HepG2 (cell line): ENCODE measurements around the gene DNAJB6. TPM values are rescaled to one million over a fixed set of nuclear protein-coding genes. Genes with fewer than 3 reads are reported as not detected.

Experiments used
- BRCA1 ChIP-seq: sonication (generic); formaldehyde crosslinking; IDR thresholded peaks from 2 replicates; pipeline ENCODE4 v1.4.0; 2020; ENCODE audit warnings: missing genetic modification reagents
- ERF ChIP-seq: IDR thresholded peaks from 2 replicates; pipeline ENCODE4 v1.6.1; 2018; ENCODE audit warnings: missing biosample characterization, missing genetic modification reagents
- FOXP1 ChIP-seq, 2 experiments: fragments of 450-650 bp in 1 of 2; IDR thresholded peaks; 2 replicates each; pipeline ENCODE4 v1.6.1; 2017 to 2018; ENCODE audit warnings: antibody characterized with exemption in 1 of 2
- HDAC2 ChIP-seq: sonication (generic); formaldehyde crosslinking; IDR thresholded peaks from 2 replicates; pipeline ENCODE4 v1.4.0; 2020; ENCODE audit warnings: missing genetic modification reagents
- HNF4G ChIP-seq, 2 experiments: sonication (generic) in 1 of 2; formaldehyde crosslinking in 1 of 2; IDR thresholded peaks; 2 replicates each; pipeline versions ENCODE4 v1.4.0 to v1.6.1; 2011 to 2020; ENCODE audit warnings: borderline replicate concordance in 2 of 2, low read depth in 2 of 2, mild to moderate bottlenecking in 2 of 2, low read length in 1 of 2, missing genetic modification reagents in 1 of 2, moderate library complexity in 1 of 2
- PAF1 ChIP-seq: IDR thresholded peaks from 2 replicates; pipeline ENCODE4 v1.6.1; 2016; ENCODE audit warnings: missing genetic modification reagents, missing compliant biosample characterization
- POLR2A ChIP-seq, 2 experiments: IDR thresholded peaks; 2 replicates each; pipeline ENCODE4 v1.6.1; 2011; ENCODE audit warnings: low read depth in 2 of 2, low read length in 2 of 2, mild to moderate bottlenecking in 1 of 2, moderate library complexity in 1 of 2; ENCODE audit not compliant: insufficient read depth in 1 of 2
- SRSF1 ChIP-seq: fragments of 200-400 bp; formaldehyde crosslinking; optimal IDR thresholded peaks from 2 replicates; pipeline ENCODE3; 2017; ENCODE audit warnings: mild to moderate bottlenecking, low read depth, low read length, moderate library complexity
- SRSF4 ChIP-seq: fragments of 200-400 bp; formaldehyde crosslinking; IDR thresholded peaks from one replicate; pipeline ENCODE4 v1.6.1; 2018; ENCODE audit warnings: mild to moderate bottlenecking, low read depth, low read length, moderate library complexity; ENCODE audit not compliant: poor library complexity, severe bottlenecking
- TARDBP ChIP-seq: sonication (generic); formaldehyde crosslinking; IDR thresholded peaks from 2 replicates; pipeline ENCODE4 v1.8.0; 2022; ENCODE audit warnings: mild to moderate bottlenecking, missing genetic modification reagents
- ZBTB7A ChIP-seq: sonication (generic); formaldehyde crosslinking; IDR thresholded peaks from 2 replicates; pipeline ENCODE4 v1.8.0; 2022; ENCODE audit warnings: mild to moderate bottlenecking, missing genetic modification reagents
- ZNF337 ChIP-seq: sonication (generic); formaldehyde crosslinking; IDR thresholded peaks from 2 replicates; pipeline ENCODE4 v1.5.1; 2020; ENCODE audit warnings: missing genetic modification reagents, low read depth, mild to moderate bottlenecking, borderline replicate concordance
- ZNF510 ChIP-seq: sonication (generic); formaldehyde crosslinking; IDR thresholded peaks from 2 replicates; pipeline ENCODE4 v1.4.0; 2020; ENCODE audit warnings: low read depth, mild to moderate bottlenecking, missing genetic modification reagents
- ZNF543 ChIP-seq: sonication (generic); formaldehyde crosslinking; IDR thresholded peaks from 2 replicates; pipeline ENCODE4 v1.4.0; 2020; ENCODE audit warnings: mild to moderate bottlenecking, missing genetic modification reagents
- ZNF556 ChIP-seq: sonication (generic); formaldehyde crosslinking; IDR thresholded peaks from 2 replicates; pipeline ENCODE4 v1.4.0; 2020; ENCODE audit warnings: mild to moderate bottlenecking, missing genetic modification reagents, borderline replicate concordance
- ZNF570 ChIP-seq: sonication (generic); formaldehyde crosslinking; IDR thresholded peaks from 2 replicates; pipeline ENCODE4 v1.4.0; 2020; ENCODE audit warnings: mild to moderate bottlenecking, missing genetic modification reagents, borderline replicate concordance
- ZNF605 ChIP-seq: sonication (generic); formaldehyde crosslinking; IDR thresholded peaks from 2 replicates; pipeline ENCODE4 v1.8.0; 2022; ENCODE audit warnings: mild to moderate bottlenecking, missing genetic modification reagents
- ZNF761 ChIP-seq: sonication (generic); formaldehyde crosslinking; conservative IDR thresholded peaks from 2 replicates; pipeline ENCODE4 v1.4.0; 2020; ENCODE audit warnings: mild to moderate bottlenecking, missing genetic modification reagents
- ZSCAN22 ChIP-seq: sonication (generic); formaldehyde crosslinking; IDR thresholded peaks from 2 replicates; pipeline ENCODE4 v1.4.0; 2020; ENCODE audit warnings: mild to moderate bottlenecking, missing genetic modification reagents
- polyA plus RNA-seq, 8 experiments: library from polyadenylated mRNA; depleted of rRNA in 3 of 8; stranded (reverse) in 7 of 8; unstranded in 1 of 8; fragments of >200 nt; fragmentation: Illumina TruSeq in 4 of 8; extraction: Trizol in 4 of 8; gene quantifications; 2 replicates each; pipeline versions ENCODE4 v1.2.1 to v1.2.3, GENCODE V29; 2011 to 2016; ENCODE audit warnings: low read depth in 4 of 8, missing spikeins in 1 of 8, mixed read lengths in 1 of 8; ENCODE audit not compliant: insufficient read depth in 1 of 8
- total RNA-seq, 5 experiments: library from RNA; depleted of rRNA; stranded (reverse); fragments of >200 nt; fragmentation: Illumina TruSeq; extraction: Trizol; gene quantifications; 2 replicates each; pipeline ENCODE4 v1.2.3, GENCODE V29; 2016; ENCODE audit warnings: low read depth in 1 of 5
- TF ChIP-seq, protein P1 (sequence below): sonication (generic); formaldehyde crosslinking; IDR thresholded peaks from 2 replicates; pipeline ENCODE4 v1.8.1; 2023; ENCODE audit warnings: mild to moderate bottlenecking, missing genetic modification reagents
- TF ChIP-seq, protein P2 (sequence below): sonication (generic); formaldehyde crosslinking; IDR thresholded peaks from 2 replicates; pipeline ENCODE4 v1.4.0; 2020; ENCODE audit warnings: mild to moderate bottlenecking, missing genetic modification reagents
- TF ChIP-seq, protein P3 (sequence below): sonication (generic); formaldehyde crosslinking; IDR thresholded peaks from 2 replicates; pipeline ENCODE4 v1.5.1; 2020; ENCODE audit warnings: mild to moderate bottlenecking, missing genetic modification reagents, borderline replicate concordance
- TF ChIP-seq, protein P4 (sequence below): sonication (generic); formaldehyde crosslinking; IDR thresholded peaks from 2 replicates; pipeline ENCODE4 v1.4.0; 2020; ENCODE audit warnings: mild to moderate bottlenecking, missing genetic modification reagents

DNAJB6 gene
- total and polyA plus RNA-seq, 2 of the 13 experiments (the other 11 are each of a cell fraction or from before 2014, with no cell fraction given): 29.9 to 53.9 TPM

DNA sequence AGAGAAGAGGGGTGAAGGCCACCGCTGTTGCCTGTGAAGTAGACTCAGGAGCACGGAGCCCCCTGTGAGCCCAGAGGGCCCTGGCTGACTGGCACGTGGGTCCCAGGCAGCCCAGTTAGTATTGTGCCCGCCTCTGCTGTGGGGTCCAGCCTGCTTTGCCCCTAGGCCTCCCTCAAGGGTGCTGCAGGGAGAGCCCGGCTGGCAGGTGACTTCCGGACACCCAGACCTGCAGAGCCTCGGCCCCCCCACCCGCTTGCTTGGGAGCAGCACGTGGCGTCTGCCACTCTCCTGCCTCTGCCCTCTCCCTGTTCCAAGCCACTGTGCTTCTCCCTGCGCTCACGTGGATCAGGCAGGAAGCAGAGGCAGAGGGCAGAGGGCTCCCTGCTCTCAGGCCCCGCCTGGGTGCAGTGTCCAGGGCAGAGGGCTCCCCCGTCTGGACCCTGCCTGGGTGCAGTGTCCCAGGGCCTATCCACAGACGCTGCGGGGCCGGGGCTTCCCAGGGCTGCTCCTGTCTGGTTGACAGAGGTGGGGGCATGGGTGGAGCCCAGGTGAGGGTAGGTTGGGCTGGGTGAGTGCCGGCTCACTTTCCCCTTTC lies 88.4 kb downstream of the DNAJB6 start (continued):
- TF ChIP-seq ZNF761 (CRISPR knock-in tag) (no peak), ZNF556 (CRISPR knock-in tag) (no peak), ZBTB7A (CRISPR knock-in tag) (0 out of 2 replicates have a peak, but pooled peaks have one; percentile 23), HDAC2 (peak; percentile 57), SRSF4 (no peak), ZNF543 (CRISPR knock-in tag) (no peak), ZNF605 (CRISPR knock-in tag) (0 out of 2 replicates have a peak, but pooled peaks have one; percentile 40), SRSF1 (no peak), ZNF510 (no peak), ERF (CRISPR knock-in tag) (no peak), HNF4G (IDR thresholded peaks at IDR 0.05; ENCODE audit: borderline replicate concordance, low read depth, low read length) (no peak), HNF4G (CRISPR knock-in tag; IDR thresholded peaks at IDR 0.05; ENCODE audit: borderline replicate concordance, low read depth) (no peak), FOXP1 (IDR thresholded peaks at IDR 0.05) (no peak), FOXP1 (CRISPR knock-in tag; IDR thresholded peaks at IDR 0.05) (no peak), POLR2A (IDR thresholded peaks at IDR 0.05; ENCODE audit: insufficient read depth in 1 of 2, low read depth in 2 of 2, low read length in 2 of 2) (no peak), BRCA1 (CRISPR knock-in tag) (no peak), PAF1 (CRISPR knock-in tag) (no peak), ZSCAN22 (CRISPR knock-in tag) (no peak), ZNF337 (CRISPR knock-in tag) (no peak), ZNF570 (no peak), TARDBP (peak; percentile 39; the same call in 1 of the 2 replicates)
- TF ChIP-seq, protein P1, sequence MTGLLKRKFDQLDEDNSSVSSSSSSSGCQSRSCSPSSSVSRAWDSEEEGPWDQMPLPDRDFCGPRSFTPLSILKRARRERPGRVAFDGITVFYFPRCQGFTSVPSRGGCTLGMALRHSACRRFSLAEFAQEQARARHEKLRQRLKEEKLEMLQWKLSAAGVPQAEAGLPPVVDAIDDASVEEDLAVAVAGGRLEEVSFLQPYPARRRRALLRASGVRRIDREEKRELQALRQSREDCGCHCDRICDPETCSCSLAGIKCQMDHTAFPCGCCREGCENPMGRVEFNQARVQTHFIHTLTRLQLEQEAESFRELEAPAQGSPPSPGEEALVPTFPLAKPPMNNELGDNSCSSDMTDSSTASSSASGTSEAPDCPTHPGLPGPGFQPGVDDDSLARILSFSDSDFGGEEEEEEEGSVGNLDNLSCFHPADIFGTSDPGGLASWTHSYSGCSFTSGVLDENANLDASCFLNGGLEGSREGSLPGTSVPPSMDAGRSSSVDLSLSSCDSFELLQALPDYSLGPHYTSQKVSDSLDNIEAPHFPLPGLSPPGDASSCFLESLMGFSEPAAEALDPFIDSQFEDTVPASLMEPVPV: no peak
- TF ChIP-seq, protein P2, sequence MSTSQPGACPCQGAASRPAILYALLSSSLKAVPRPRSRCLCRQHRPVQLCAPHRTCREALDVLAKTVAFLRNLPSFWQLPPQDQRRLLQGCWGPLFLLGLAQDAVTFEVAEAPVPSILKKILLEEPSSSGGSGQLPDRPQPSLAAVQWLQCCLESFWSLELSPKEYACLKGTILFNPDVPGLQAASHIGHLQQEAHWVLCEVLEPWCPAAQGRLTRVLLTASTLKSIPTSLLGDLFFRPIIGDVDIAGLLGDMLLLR (CRISPR knock-in tag): no peak
- TF ChIP-seq, protein P3, sequence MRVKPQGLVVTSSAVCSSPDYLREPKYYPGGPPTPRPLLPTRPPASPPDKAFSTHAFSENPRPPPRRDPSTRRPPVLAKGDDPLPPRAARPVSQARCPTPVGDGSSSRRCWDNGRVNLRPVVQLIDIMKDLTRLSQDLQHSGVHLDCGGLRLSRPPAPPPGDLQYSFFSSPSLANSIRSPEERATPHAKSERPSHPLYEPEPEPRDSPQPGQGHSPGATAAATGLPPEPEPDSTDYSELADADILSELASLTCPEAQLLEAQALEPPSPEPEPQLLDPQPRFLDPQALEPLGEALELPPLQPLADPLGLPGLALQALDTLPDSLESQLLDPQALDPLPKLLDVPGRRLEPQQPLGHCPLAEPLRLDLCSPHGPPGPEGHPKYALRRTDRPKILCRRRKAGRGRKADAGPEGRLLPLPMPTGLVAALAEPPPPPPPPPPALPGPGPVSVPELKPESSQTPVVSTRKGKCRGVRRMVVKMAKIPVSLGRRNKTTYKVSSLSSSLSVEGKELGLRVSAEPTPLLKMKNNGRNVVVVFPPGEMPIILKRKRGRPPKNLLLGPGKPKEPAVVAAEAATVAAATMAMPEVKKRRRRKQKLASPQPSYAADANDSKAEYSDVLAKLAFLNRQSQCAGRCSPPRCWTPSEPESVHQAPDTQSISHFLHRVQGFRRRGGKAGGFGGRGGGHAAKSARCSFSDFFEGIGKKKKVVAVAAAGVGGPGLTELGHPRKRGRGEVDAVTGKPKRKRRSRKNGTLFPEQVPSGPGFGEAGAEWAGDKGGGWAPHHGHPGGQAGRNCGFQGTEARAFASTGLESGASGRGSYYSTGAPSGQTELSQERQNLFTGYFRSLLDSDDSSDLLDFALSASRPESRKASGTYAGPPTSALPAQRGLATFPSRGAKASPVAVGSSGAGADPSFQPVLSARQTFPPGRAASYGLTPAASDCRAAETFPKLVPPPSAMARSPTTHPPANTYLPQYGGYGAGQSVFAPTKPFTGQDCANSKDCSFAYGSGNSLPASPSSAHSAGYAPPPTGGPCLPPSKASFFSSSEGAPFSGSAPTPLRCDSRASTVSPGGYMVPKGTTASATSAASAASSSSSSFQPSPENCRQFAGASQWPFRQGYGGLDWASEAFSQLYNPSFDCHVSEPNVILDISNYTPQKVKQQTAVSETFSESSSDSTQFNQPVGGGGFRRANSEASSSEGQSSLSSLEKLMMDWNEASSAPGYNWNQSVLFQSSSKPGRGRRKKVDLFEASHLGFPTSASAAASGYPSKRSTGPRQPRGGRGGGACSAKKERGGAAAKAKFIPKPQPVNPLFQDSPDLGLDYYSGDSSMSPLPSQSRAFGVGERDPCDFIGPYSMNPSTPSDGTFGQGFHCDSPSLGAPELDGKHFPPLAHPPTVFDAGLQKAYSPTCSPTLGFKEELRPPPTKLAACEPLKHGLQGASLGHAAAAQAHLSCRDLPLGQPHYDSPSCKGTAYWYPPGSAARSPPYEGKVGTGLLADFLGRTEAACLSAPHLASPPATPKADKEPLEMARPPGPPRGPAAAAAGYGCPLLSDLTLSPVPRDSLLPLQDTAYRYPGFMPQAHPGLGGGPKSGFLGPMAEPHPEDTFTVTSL (CRISPR knock-in tag): no peak
- TF ChIP-seq, protein P4, sequence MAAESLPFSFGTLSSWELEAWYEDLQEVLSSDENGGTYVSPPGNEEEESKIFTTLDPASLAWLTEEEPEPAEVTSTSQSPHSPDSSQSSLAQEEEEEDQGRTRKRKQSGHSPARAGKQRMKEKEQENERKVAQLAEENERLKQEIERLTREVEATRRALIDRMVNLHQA (CRISPR knock-in tag): no peak
